GM10847 (cell line): ENCODE data around the gene KCNIP3.

Experiments
- POLR2A ChIP-seq: IDR thresholded peaks from 2 replicates; pipeline ENCODE4 v1.6.1; 2011; ENCODE audit not compliant: insufficient read length; ENCODE audit errors: extremely low read depth

Gene KCNIP3

GRCh38 chr2:95301876-95302641 lies 4.9 kb downstream of the KCNIP3 start:
- no peak for TF ChIP-seq POLR2A

- no peak for TF ChIP-seq POLR2A
These were observed 6.2 kb downstream of the KCNIP3 start for GRCh38 chr2:95303191-95303919.

GRCh38 chr2:95305380-95306061 lies 8.4 kb downstream of the KCNIP3 start:
- no peak for TF ChIP-seq POLR2A

- TF ChIP-seq POLR2A, result no peak
These were observed 9.3 kb downstream of the KCNIP3 start for GRCh38 chr2:95306336-95306895.

GRCh38 chr2:95307036-95307435 lies 9.9 kb downstream of the KCNIP3 start:
- TF ChIP-seq POLR2A, result no peak

- TF ChIP-seq POLR2A, result no peak
These were observed 10.7 kb downstream of the KCNIP3 start for GRCh38 chr2:95307878-95308277.

- no peak for TF ChIP-seq POLR2A
These were observed 11.4 kb downstream of the KCNIP3 start for GRCh38 chr2:95308426-95308990.

GRCh38 chr2:95309599-95309998 lies 12.5 kb downstream of the KCNIP3 start:
- no peak for TF ChIP-seq POLR2A

GRCh38 chr2:95310216-95310615 lies 13.1 kb downstream of the KCNIP3 start:
- no peak for TF ChIP-seq POLR2A

GRCh38 chr2:95310651-95311050 lies 13.5 kb downstream of the KCNIP3 start:
- no peak for TF ChIP-seq POLR2A

- no peak for TF ChIP-seq POLR2A
These were observed 14.8 kb downstream of the KCNIP3 start for GRCh38 chr2:95311815-95312542.

- TF ChIP-seq POLR2A, result no peak
These were observed 15.5 kb downstream of the KCNIP3 start for GRCh38 chr2:95312543-95313201.

GRCh38 chr2:95313296-95314131 lies 16.4 kb downstream of the KCNIP3 start:
- TF ChIP-seq POLR2A, result no peak
